SK-N-SH treated with all-trans-retinoic acid at 6 μM for 48 hours (cell line): ENCODE data around the gene MAPK10.

ENCODE experiments used
- ATAC-seq: fragments of 200-7000 bp; cut with Tn5 transposase; 3 replicates; pipeline ENCODE4 v1.9.1; 2020; ENCODE audit warnings: mild to moderate bottlenecking, moderate library complexity
- ARNTL ChIP-seq: fragments of 450-650 bp; formaldehyde crosslinking; IDR thresholded peaks from 2 replicates; pipeline ENCODE4 v1.5.0; 2020; ENCODE audit warnings: low read depth, mild to moderate bottlenecking, moderate library complexity, borderline replicate concordance
- BACH2 ChIP-seq: fragments of 250-450 bp; sonication (Bioruptor Pico); IDR thresholded peaks from 2 replicates; pipeline ENCODE4 v1.9.0; 2021; ENCODE audit warnings: mild to moderate bottlenecking, borderline replicate concordance
- CREB5 ChIP-seq: fragments of 250-450 bp; sonication (Bioruptor Pico); IDR thresholded peaks from 2 replicates; pipeline ENCODE4 v1.5.1; 2020; ENCODE audit warnings: low read depth, mild to moderate bottlenecking, moderate library complexity
- CSDC2 ChIP-seq: fragments of 250-450 bp; sonication (Bioruptor Pico); IDR thresholded peaks from 2 replicates; pipeline ENCODE4 v1.5.0; 2020; ENCODE audit warnings: mild to moderate bottlenecking, moderate library complexity
- ESRRG ChIP-seq: fragments of 250-450 bp; sonication (Bioruptor Pico); IDR thresholded peaks from 2 replicates; pipeline ENCODE4 v1.6.1; 2021; ENCODE audit warnings: mild to moderate bottlenecking
- GLIS3 ChIP-seq: fragments of 250-450 bp; sonication (Bioruptor Pico); IDR thresholded peaks from 2 replicates; pipeline ENCODE4 v1.5.0; 2020; ENCODE audit warnings: mild to moderate bottlenecking, moderate library complexity
- ISL1 ChIP-seq: fragments of 250-450 bp; sonication (Bioruptor Pico); IDR thresholded peaks from 2 replicates; pipeline ENCODE4 v2.1.2; 2022; ENCODE audit warnings: mild to moderate bottlenecking, moderate library complexity
- OSR1 ChIP-seq: fragments of 250-450 bp; sonication (Bioruptor Pico); IDR thresholded peaks from 2 replicates; pipeline ENCODE4 v1.8.0; 2022; ENCODE audit warnings: moderate library complexity, mild to moderate bottlenecking, inconsistent platforms
- PATZ1 ChIP-seq: fragments of 250-450 bp; sonication (Bioruptor Pico); IDR thresholded peaks from 2 replicates; pipeline ENCODE4 v1.8.0; 2020; ENCODE audit warnings: mild to moderate bottlenecking, moderate library complexity, borderline replicate concordance
- POU6F1 ChIP-seq: fragments of 250-450 bp; sonication (Bioruptor Pico); IDR thresholded peaks from 2 replicates; pipeline ENCODE4 v1.8.0; 2021; ENCODE audit warnings: low read depth, mild to moderate bottlenecking, moderate library complexity, borderline replicate concordance
- PPARA ChIP-seq: fragments of 250-450 bp; sonication (Bioruptor Pico); IDR thresholded peaks from 2 replicates; pipeline ENCODE4 v1.5.0; 2020; ENCODE audit warnings: mild to moderate bottlenecking, borderline replicate concordance
- RARB ChIP-seq: fragments of 250-450 bp; sonication (Bioruptor Pico); IDR thresholded peaks from 2 replicates; pipeline ENCODE4 v1.8.0; 2021; ENCODE audit warnings: mild to moderate bottlenecking, moderate library complexity
- TCF4 ChIP-seq: fragments of 250-450 bp; sonication (Bioruptor Pico); IDR thresholded peaks from 2 replicates; pipeline ENCODE4 v1.8.0; 2021; ENCODE audit warnings: mild to moderate bottlenecking, moderate library complexity, borderline replicate concordance
- TOX ChIP-seq: fragments of 250-450 bp; sonication (Bioruptor Pico); IDR thresholded peaks from 2 replicates; pipeline ENCODE4 v1.8.0; 2021; ENCODE audit warnings: mild to moderate bottlenecking, moderate library complexity, borderline replicate concordance
- ZFP3 ChIP-seq: fragments of 250-450 bp; sonication (Bioruptor Pico); IDR thresholded peaks from 2 replicates; pipeline ENCODE4 v1.5.0; 2020; ENCODE audit warnings: mild to moderate bottlenecking, moderate library complexity
- ZFP30 ChIP-seq: fragments of 450-650 bp; formaldehyde crosslinking; IDR thresholded peaks from 2 replicates; pipeline ENCODE4 v1.5.0; 2022; ENCODE audit warnings: mild to moderate bottlenecking, moderate library complexity
- ZNF565 ChIP-seq: fragments of 450-650 bp; formaldehyde crosslinking; conservative IDR thresholded peaks from 2 replicates; pipeline ENCODE4 v1.5.0; 2020; ENCODE audit warnings: low read depth, mild to moderate bottlenecking, moderate library complexity
- ZNF70 ChIP-seq: fragments of 450-650 bp; formaldehyde crosslinking; IDR thresholded peaks from 2 replicates; pipeline ENCODE4 v1.5.0; 2020; ENCODE audit warnings: mild to moderate bottlenecking, moderate library complexity
- ZNF8 ChIP-seq: fragments of 450-650 bp; formaldehyde crosslinking; IDR thresholded peaks from 2 replicates; pipeline ENCODE4 v1.5.0; 2020; ENCODE audit warnings: mild to moderate bottlenecking, moderate library complexity
- TF ChIP-seq, protein P1 (sequence below): fragments of 250-450 bp; sonication (Bioruptor Pico); IDR thresholded peaks from 2 replicates; pipeline ENCODE4 v1.5.0; 2020; ENCODE audit warnings: mild to moderate bottlenecking, moderate library complexity

The MAPK10 gene

GRCh38 chr4:86156531-86156930, 203.3 kb downstream of the MAPK10 start (continued):
- TF ChIP-seq CREB5 (no peak), GLIS3 (no peak), TCF4 (CRISPR knock-in tag) (no peak), ESRRG (CRISPR knock-in tag) (no peak)

DNA sequence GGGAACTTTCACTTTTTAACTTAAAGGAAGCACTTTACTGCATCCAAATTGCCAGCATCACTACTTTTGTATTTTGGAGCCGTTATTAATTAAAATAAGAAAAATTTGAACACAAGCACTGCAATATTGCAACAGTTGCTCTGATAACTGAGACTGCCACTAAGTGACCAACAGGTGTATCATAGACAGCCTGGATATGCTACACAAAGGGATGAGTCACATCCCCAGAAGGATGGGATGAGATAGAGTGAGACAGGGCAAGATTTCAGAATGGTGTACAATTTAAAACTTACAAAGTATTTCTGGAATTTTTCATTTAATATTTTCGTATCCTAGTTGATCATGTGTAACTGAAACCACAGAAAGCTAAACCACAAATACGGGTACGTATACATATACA, 204.1 kb downstream of the MAPK10 start:
- peak; percentile 56; the same call in 1 of the 3 replicates for ATAC-seq
- TF ChIP-seq ESRRG (CRISPR knock-in tag), result no peak
- TF ChIP-seq ZFP3 (CRISPR knock-in tag), result no peak
- TF ChIP-seq TCF4 (CRISPR knock-in tag), result no peak
- no peak for TF ChIP-seq PATZ1 (CRISPR knock-in tag)
- TF ChIP-seq POU6F1, result no peak
- no peak for TF ChIP-seq PPARA
- no peak for TF ChIP-seq CREB5
- TF ChIP-seq OSR1 (CRISPR knock-in tag), result no peak
- no peak for TF ChIP-seq GLIS3
- TF ChIP-seq ISL1 (CRISPR knock-in tag), result no peak
- no peak for TF ChIP-seq ZFP30 (CRISPR knock-in tag)
- no peak for TF ChIP-seq ZNF70 (CRISPR knock-in tag)
- TF ChIP-seq TOX (CRISPR knock-in tag), result no peak
- no peak for TF ChIP-seq ZNF8 (CRISPR knock-in tag)
- no peak for TF ChIP-seq ARNTL
- TF ChIP-seq, protein P1, sequence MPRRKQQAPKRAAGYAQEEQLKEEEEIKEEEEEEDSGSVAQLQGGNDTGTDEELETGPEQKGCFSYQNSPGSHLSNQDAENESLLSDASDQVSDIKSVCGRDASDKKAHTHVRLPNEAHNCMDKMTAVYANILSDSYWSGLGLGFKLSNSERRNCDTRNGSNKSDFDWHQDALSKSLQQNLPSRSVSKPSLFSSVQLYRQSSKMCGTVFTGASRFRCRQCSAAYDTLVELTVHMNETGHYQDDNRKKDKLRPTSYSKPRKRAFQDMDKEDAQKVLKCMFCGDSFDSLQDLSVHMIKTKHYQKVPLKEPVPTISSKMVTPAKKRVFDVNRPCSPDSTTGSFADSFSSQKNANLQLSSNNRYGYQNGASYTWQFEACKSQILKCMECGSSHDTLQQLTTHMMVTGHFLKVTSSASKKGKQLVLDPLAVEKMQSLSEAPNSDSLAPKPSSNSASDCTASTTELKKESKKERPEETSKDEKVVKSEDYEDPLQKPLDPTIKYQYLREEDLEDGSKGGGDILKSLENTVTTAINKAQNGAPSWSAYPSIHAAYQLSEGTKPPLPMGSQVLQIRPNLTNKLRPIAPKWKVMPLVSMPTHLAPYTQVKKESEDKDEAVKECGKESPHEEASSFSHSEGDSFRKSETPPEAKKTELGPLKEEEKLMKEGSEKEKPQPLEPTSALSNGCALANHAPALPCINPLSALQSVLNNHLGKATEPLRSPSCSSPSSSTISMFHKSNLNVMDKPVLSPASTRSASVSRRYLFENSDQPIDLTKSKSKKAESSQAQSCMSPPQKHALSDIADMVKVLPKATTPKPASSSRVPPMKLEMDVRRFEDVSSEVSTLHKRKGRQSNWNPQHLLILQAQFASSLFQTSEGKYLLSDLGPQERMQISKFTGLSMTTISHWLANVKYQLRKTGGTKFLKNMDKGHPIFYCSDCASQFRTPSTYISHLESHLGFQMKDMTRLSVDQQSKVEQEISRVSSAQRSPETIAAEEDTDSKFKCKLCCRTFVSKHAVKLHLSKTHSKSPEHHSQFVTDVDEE, result no peak

DNA sequence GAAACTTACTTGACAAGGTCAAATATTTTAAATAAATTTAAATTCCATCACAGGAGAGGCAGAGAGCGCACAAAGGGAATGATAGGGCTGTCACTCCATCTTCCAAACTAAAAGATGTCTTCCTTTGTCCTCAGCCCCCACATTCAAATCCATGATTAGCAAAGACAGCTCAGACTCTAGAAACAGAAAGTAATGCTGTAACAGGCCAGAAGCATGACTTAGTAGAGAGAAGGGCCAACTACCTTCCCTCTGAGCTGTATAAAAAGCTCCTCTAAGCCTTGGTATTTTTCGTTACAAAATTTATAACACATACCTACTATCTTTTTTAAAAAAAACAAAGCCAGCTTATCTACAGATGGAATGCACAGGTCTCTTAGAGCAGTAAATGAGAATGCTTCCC, 207.4 kb downstream of the MAPK10 start:
- peak; percentile 45; the same call in 2 of the 3 replicates for ATAC-seq
- TF ChIP-seq CSDC2 (no peak), ZNF70 (CRISPR knock-in tag) (no peak), RARB (CRISPR knock-in tag) (no peak), ZNF565 (CRISPR knock-in tag) (no peak), ARNTL (no peak), ZFP30 (CRISPR knock-in tag) (no peak)

DNA sequence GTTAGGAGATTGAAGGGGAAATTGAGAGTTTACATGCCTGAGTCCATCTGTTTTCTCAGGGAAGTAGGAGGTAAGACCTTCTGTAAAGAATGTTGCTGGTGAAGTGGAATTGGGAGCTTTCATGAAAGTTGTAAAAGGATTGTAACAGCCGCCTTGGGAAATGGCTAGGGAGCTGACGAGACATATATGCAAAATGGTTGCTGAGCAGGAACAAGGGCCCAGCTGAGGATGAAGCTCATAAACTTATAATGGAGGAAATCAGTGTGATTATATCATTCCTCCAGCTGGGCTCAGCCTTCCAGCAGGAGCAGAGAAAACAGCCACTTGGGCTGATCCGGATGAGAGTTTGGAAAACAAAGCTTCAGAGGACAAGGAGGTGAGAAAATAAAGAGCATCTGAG, 208.7 kb downstream of the MAPK10 start:
- no peak for ATAC-seq
- TF ChIP-seq TOX (CRISPR knock-in tag), result no peak
- no peak for TF ChIP-seq CREB5
- TF ChIP-seq TCF4 (CRISPR knock-in tag), result no peak
- TF ChIP-seq BACH2 (CRISPR knock-in tag), result no peak
- no peak for TF ChIP-seq ZNF8 (CRISPR knock-in tag)
- no peak for TF ChIP-seq ZNF565 (CRISPR knock-in tag)
- TF ChIP-seq ZNF70 (CRISPR knock-in tag), result no peak
- no peak for TF ChIP-seq ARNTL
- no peak for TF ChIP-seq POU6F1
- TF ChIP-seq PATZ1 (CRISPR knock-in tag), result no peak
